Hematopoietic multipotent progenitor cell treated with erythropoietin and hydrocortisone succinate and interleukin-3 and kit ligand, for 8 days (in vitro differentiated cells): ENCODE results near the gene MLC1.

ENCODE experiments used
- DNase-seq: peaks from one replicate; pipeline ENCODE4 v3.0.0-alpha.2; 2015

The MLC1 gene

GRCh38 chr22:50034126-50035081, 50.8 kb downstream of the MLC1 start:
- no peak for DNase-seq

- DNase-seq = no peak
Measured at GRCh38 chr22:50032941-50033601, 52.2 kb downstream of the MLC1 start.

- no peak for DNase-seq
Measured at GRCh38 chr22:50032109-50032871, 52.9 kb downstream of the MLC1 start.

GRCh38 chr22:50031189-50032091, 53.8 kb downstream of the MLC1 start:
- DNase-seq = no peak

- peak; percentile 75 for DNase-seq
Measured at GRCh38 chr22:50030297-50031188, 54.7 kb downstream of the MLC1 start.

- peak; percentile 12 for DNase-seq
Measured at GRCh38 chr22:50027639-50028537, 57.3 kb downstream of the MLC1 start.

- no peak for DNase-seq
Measured at GRCh38 chr22:50025993-50026392, 59.2 kb downstream of the MLC1 start.

- no peak for DNase-seq
Measured at GRCh38 chr22:50022171-50022819, 62.9 kb downstream of the MLC1 start.

- no peak for DNase-seq
Measured at GRCh38 chr22:50020606-50021005, 64.6 kb downstream of the MLC1 start.

- no peak for DNase-seq
Measured at GRCh38 chr22:50019316-50019715, 65.9 kb downstream of the MLC1 start.

- no peak for DNase-seq
Measured at GRCh38 chr22:50018608-50019285, 66.5 kb downstream of the MLC1 start.

- DNase-seq = no peak
Measured at GRCh38 chr22:50017701-50018224, 67.5 kb downstream of the MLC1 start.

GRCh38 chr22:50016988-50017700, 68.1 kb downstream of the MLC1 start:
- no peak for DNase-seq

- DNase-seq = no peak
Measured at GRCh38 chr22:50016308-50016987, 68.8 kb downstream of the MLC1 start.

- no peak for DNase-seq
Measured at GRCh38 chr22:50015451-50016307, 69.5 kb downstream of the MLC1 start.

- DNase-seq = no peak
Measured at GRCh38 chr22:50014655-50015401, 70.4 kb downstream of the MLC1 start.
